AG09309 (cell line): ENCODE results near the gene ADAMTS2.

Experiments
- DNase-seq: peaks from one replicate; pipeline ENCODE4 v3.0.0-alpha.2; 2010; ENCODE audit warnings: low read depth
- H3K4me3 ChIP-seq: 2 replicates; pipeline ENCODE4 v1.5.1; 2011; ENCODE audit warnings: mild to moderate bottlenecking, low read depth, low read length, moderate library complexity; ENCODE audit not compliant: control insufficient read depth
- TF ChIP-seq, protein P1 (sequence below): IDR thresholded peaks from 2 replicates; pipeline ENCODE4 v1.5.1; 2011; ENCODE audit warnings: mild to moderate bottlenecking, low read depth, low read length, inconsistent platforms; ENCODE audit not compliant: insufficient read depth, control insufficient read depth; ENCODE audit errors: missing control alignments

Gene ADAMTS2

GRCh38 chr5:179187229-179187678, 158.0 kb downstream of the ADAMTS2 start:
- TF ChIP-seq, protein P1, sequence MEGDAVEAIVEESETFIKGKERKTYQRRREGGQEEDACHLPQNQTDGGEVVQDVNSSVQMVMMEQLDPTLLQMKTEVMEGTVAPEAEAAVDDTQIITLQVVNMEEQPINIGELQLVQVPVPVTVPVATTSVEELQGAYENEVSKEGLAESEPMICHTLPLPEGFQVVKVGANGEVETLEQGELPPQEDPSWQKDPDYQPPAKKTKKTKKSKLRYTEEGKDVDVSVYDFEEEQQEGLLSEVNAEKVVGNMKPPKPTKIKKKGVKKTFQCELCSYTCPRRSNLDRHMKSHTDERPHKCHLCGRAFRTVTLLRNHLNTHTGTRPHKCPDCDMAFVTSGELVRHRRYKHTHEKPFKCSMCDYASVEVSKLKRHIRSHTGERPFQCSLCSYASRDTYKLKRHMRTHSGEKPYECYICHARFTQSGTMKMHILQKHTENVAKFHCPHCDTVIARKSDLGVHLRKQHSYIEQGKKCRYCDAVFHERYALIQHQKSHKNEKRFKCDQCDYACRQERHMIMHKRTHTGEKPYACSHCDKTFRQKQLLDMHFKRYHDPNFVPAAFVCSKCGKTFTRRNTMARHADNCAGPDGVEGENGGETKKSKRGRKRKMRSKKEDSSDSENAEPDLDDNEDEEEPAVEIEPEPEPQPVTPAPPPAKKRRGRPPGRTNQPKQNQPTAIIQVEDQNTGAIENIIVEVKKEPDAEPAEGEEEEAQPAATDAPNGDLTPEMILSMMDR, result no peak
- H3K4me3 ChIP-seq, result no peak overlapping the region
- DNase-seq, result no peak

DNA sequence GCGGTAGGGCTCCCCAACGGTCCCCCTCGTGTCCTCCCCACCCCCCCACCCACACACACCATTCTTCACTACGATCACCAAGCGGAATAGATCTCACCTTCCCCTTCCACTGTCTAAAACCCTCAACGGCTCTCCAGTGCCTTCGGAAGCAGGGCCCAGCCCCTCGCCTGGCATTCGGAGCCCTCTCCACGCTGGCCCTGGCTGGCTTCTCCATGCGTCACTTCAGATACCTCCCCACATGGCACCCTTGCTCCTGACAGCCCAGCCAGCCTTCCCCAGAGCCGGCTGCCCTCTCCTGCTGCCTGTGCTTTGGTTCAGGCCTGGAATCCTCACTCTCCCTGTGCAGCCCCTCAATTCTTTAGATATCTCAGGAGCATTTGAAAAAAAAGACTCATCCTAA, 158.5 kb downstream of the ADAMTS2 start:
- no peak for DNase-seq
- TF ChIP-seq, protein P1, result no peak
- H3K4me3 ChIP-seq, result no peak overlapping the region

GRCh38 chr5:179185941-179186411, 159.3 kb downstream of the ADAMTS2 start:
- no peak for DNase-seq
- H3K4me3 ChIP-seq, result no peak overlapping the region
- TF ChIP-seq, protein P1, result no peak

GRCh38 chr5:179185256-179185940, 159.9 kb downstream of the ADAMTS2 start:
- H3K4me3 ChIP-seq, result no peak overlapping the region
- no peak for DNase-seq
- TF ChIP-seq, protein P1, result no peak

GRCh38 chr5:179184521-179185050, 160.7 kb downstream of the ADAMTS2 start:
- H3K4me3 ChIP-seq, result no peak overlapping the region
- TF ChIP-seq, protein P1, result no peak

DNA sequence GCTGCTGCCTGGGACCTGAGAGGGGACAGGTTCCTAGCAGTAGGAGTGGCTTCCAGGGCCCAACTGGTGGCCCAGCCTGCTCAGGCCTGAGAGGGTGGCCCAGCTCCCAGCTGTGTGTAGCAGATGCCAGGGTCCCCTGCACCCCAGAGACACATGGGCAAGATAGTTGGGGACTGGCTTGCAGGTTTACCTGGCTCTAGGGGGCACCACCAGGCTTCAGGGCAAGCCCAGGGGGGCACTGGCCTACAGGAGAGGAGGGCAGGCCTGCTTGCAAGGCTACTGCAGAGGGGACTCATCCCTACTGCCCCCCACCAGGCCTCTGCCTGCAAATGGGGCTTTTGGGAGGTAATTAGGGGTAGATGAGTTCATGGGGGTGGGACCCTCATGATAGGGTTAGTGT, 161.8 kb downstream of the ADAMTS2 start:
- no peak for DNase-seq
- H3K4me3 ChIP-seq, result no peak overlapping the region
- TF ChIP-seq, protein P1, result no peak

More at GRCh38 chr5:179184521-179185050, 160.7 kb downstream of the ADAMTS2 start:
- DNase-seq, result no peak
